Thymus (tissue), 11 donors: Measurements from ENCODE around the gene NT5DC3. TPM values are rescaled to one million over a fixed set of nuclear protein-coding genes. Genes with fewer than 3 reads are reported as not detected.

Source experiments
- DNase-seq, 9 donors: peaks; one replicate each; pipeline ENCODE4 v3.0.0-alpha.2; 2013; ENCODE audit warnings: low spot score in 9 of 9, low read depth in 6 of 9, missing footprints in 1 of 9
- H3K27ac ChIP-seq, 2 donors: one replicate each; pipeline ENCODE4 v1.5.1; 2013; ENCODE audit warnings: control low read depth in 1 of 2, low read depth in 1 of 2, low read length in 1 of 2, mild to moderate bottlenecking in 1 of 2, moderate library complexity in 1 of 2
- H3K27me3 ChIP-seq, 2 donors: one replicate each; pipeline ENCODE4 v1.5.1; 2013; ENCODE audit warnings: low read length in 1 of 2; ENCODE audit not compliant: control insufficient read depth in 2 of 2, insufficient read depth in 1 of 2
- H3K36me3 ChIP-seq, 2 donors: one replicate each; pipeline ENCODE4 v1.5.1; 2013; ENCODE audit warnings: low read length in 1 of 2, mild to moderate bottlenecking in 1 of 2, moderate library complexity in 1 of 2; ENCODE audit not compliant: control insufficient read depth in 2 of 2, insufficient read depth in 2 of 2
- H3K4me1 ChIP-seq, 2 donors: one replicate each; pipeline ENCODE4 v1.5.1; 2013; ENCODE audit warnings: low read length in 2 of 2; ENCODE audit not compliant: control insufficient read depth in 2 of 2, insufficient read depth in 2 of 2
- H3K4me3 ChIP-seq, 2 donors: one replicate each; pipeline ENCODE4 v1.5.1; 2013; ENCODE audit warnings: low read length in 2 of 2, control low read depth in 1 of 2, mild to moderate bottlenecking in 1 of 2
- H3K9me3 ChIP-seq, 2 donors: one replicate each; pipeline ENCODE4 v1.5.1; 2013; ENCODE audit warnings: low read length in 1 of 2, mild to moderate bottlenecking in 1 of 2; ENCODE audit not compliant: control insufficient read depth in 2 of 2, insufficient read depth in 1 of 2
- WGBS: extraction: QIAGEN DNeasy Blood & Tissue Kit; methylation state at CpG from one replicate; pipeline ENCODE4 v1.1.7; 2013; 5-methylcytosine and 5-hydroxymethylcytosine counted together
- polyA plus RNA-seq: library from polyadenylated mRNA; stranded (reverse); fragments of 200-250 nt; gene quantifications from one replicate; pipeline ENCODE4 v1.2.3, GENCODE V29; 2013
- total RNA-seq: library from RNA; stranded (reverse); fragments of 120-200 nt; gene quantifications from one replicate; pipeline ENCODE4 v1.2.4, GENCODE V29; 2013
- donor health status: healthy.

The NT5DC3 gene
- total and polyA plus RNA-seq, 2 donors = 1.6 to 2.1 TPM

- peaks cover 0 to 2% of the 10 kb centered on the region in 2 donors for H3K36me3 ChIP-seq
- H3K9me3 ChIP-seq = no peaks in the 10 kb centered on the region
- H3K4me3 ChIP-seq = no peak overlapping the region
- no peaks in the 10 kb centered on the region for H3K4me1 ChIP-seq
- H3K27me3 ChIP-seq = no peaks in the 10 kb centered on the region
- no peak for DNase-seq
- no peak overlapping the region for H3K27ac ChIP-seq
- 84% methylated on average over 4 of the region's 4 CpGs for WGBS
Measured at GRCh38 chr12:103785243-103786031, 55.6 kb downstream of the NT5DC3 start.

- no peak overlapping the region for H3K4me3 ChIP-seq
- peaks cover 0 to 2% of the 10 kb centered on the region in 2 donors for H3K36me3 ChIP-seq
- no peaks in the 10 kb centered on the region for H3K4me1 ChIP-seq
- DNase-seq = no peak
- H3K27ac ChIP-seq = no peak overlapping the region
- H3K9me3 ChIP-seq = no peaks in the 10 kb centered on the region
- no peaks in the 10 kb centered on the region for H3K27me3 ChIP-seq
- WGBS = 96% methylated on average over 5 of the region's 5 CpGs
Measured at GRCh38 chr12:103783744-103784664, 57.0 kb downstream of the NT5DC3 start.

GRCh38 chr12:103782399-103782798 lies 58.6 kb downstream of the NT5DC3 start:
- H3K27me3 ChIP-seq = no peaks in the 10 kb centered on the region
- H3K4me3 ChIP-seq = no peak overlapping the region
- no peak for DNase-seq
- no peak overlapping the region for H3K27ac ChIP-seq
- peaks cover 0 to 2% of the 10 kb centered on the region in 2 donors for H3K36me3 ChIP-seq
- WGBS = 96% methylated on average over 3 of the region's 3 CpGs
- H3K4me1 ChIP-seq = no peaks in the 10 kb centered on the region
- no peaks in the 10 kb centered on the region for H3K9me3 ChIP-seq

- H3K36me3 ChIP-seq = peaks cover 0 to 2% of the 10 kb centered on the region in 2 donors
Measured at GRCh38 chr12:103780992-103781391, 60.0 kb downstream of the NT5DC3 start.

GRCh38 chr12:103780093-103780440 lies 61.0 kb downstream of the NT5DC3 start:
- no peaks in the 10 kb centered on the region for H3K27me3 ChIP-seq
- no peak overlapping the region for H3K27ac ChIP-seq
- over 99% methylated on average over 4 of the region's 4 CpGs for WGBS
- no peaks in the 10 kb centered on the region for H3K4me1 ChIP-seq
- DNase-seq = no peak
- H3K36me3 ChIP-seq = peaks cover 0 to 2% of the 10 kb centered on the region in 2 donors
- H3K4me3 ChIP-seq = no peak overlapping the region
- H3K9me3 ChIP-seq = no peaks in the 10 kb centered on the region

More at GRCh38 chr12:103780992-103781391, 60.0 kb downstream of the NT5DC3 start:
- Histone ChIP-seq H3K4me1 (no peaks in the 10 kb centered on the region), H3K9me3 (no peaks in the 10 kb centered on the region), H3K4me3 (no peak overlapping the region), H3K27ac (no peak overlapping the region), H3K27me3 (no peaks in the 10 kb centered on the region)
- 100% methylated on average over 3 of the region's 3 CpGs for WGBS
- no peak for DNase-seq

GRCh38 chr12:103779410-103780092 lies 61.5 kb downstream of the NT5DC3 start:
- H3K27ac ChIP-seq = no peak overlapping the region
- H3K4me3 ChIP-seq = no peak overlapping the region
- no peak for DNase-seq
- H3K27me3 ChIP-seq = no peaks in the 10 kb centered on the region
- peaks cover 0 to 2% of the 10 kb centered on the region in 2 donors for H3K36me3 ChIP-seq
- WGBS = 96% methylated on average over 7 of the region's 7 CpGs
- H3K9me3 ChIP-seq = no peaks in the 10 kb centered on the region
- H3K4me1 ChIP-seq = no peaks in the 10 kb centered on the region

- Histone ChIP-seq H3K36me3 (peaks cover 0 to 2% of the 10 kb centered on the region in 2 donors), H3K4me3 (no peak overlapping the region), H3K27ac (no peak overlapping the region), H3K4me1 (no peaks in the 10 kb centered on the region), H3K27me3 (no peaks in the 10 kb centered on the region), H3K9me3 (no peaks in the 10 kb centered on the region)
- no peak for DNase-seq
- 98% methylated on average over 6 of the region's 6 CpGs for WGBS
Measured at GRCh38 chr12:103778781-103779180, 62.3 kb downstream of the NT5DC3 start.

GRCh38 chr12:103774977-103775560 lies 66.0 kb downstream of the NT5DC3 start:
- Histone ChIP-seq H3K27ac (no peak overlapping the region), H3K4me1 (no peaks in the 10 kb centered on the region), H3K9me3 (no peaks in the 10 kb centered on the region), H3K36me3 (no peaks in the 10 kb centered on the region), H3K27me3 (no peaks in the 10 kb centered on the region), H3K4me3 (no peak overlapping the region)
- DNase-seq = no peak
- 92% methylated on average over 10 of the region's 10 CpGs for WGBS
